DND-41 (cell line): ENCODE data around the gene PRPF38A.

Experiments used
- ATAC-seq: fragments of 200-7000 bp; cut with Tn5 transposase; 3 replicates; pipeline ENCODE4 v1.9.1; 2021; ENCODE audit warnings: low read depth; ENCODE audit not compliant: insufficient read depth
- DNase-seq: peaks from one replicate; pipeline ENCODE4 v3.0.0-alpha.2; 2020
- H2AFZ ChIP-seq: 2 replicates; pipeline ENCODE4 v1.6.0; 2012; ENCODE audit warnings: low read depth, low read length
- H3K27ac ChIP-seq: 2 replicates; pipeline ENCODE4 v1.5.1; 2012; ENCODE audit warnings: low read length, inconsistent platforms
- H3K27me3 ChIP-seq: fragments of 200-600 bp; sonication (generic); 2 replicates; pipeline ENCODE4 v1.6.0; 2012; ENCODE audit warnings: low read length, mild to moderate bottlenecking, inconsistent platforms; ENCODE audit not compliant: insufficient read depth, poor library complexity
- H3K36me3 ChIP-seq: 2 replicates; pipeline ENCODE4 v1.5.1; 2012; ENCODE audit warnings: low read length, inconsistent platforms; ENCODE audit not compliant: insufficient read depth
- H3K4me1 ChIP-seq: 2 replicates; pipeline ENCODE4 v1.5.1; 2012; ENCODE audit warnings: mild to moderate bottlenecking, low read length; ENCODE audit not compliant: insufficient read depth
- H3K4me2 ChIP-seq: 2 replicates; pipeline ENCODE4 v1.6.0; 2012; ENCODE audit warnings: mild to moderate bottlenecking, moderate library complexity, low read length, inconsistent platforms; ENCODE audit not compliant: insufficient read depth
- H3K4me3 ChIP-seq, 2 experiments: fragments of 200-600 bp in 1 of 2; shearing (Covaris generic) in 1 of 2; 2 replicates each; pipeline ENCODE4 v1.5.1; 2012 to 2016; ENCODE audit warnings: inconsistent platforms in 2 of 2, low read length in 2 of 2, mild to moderate bottlenecking in 2 of 2, low read depth in 1 of 2, moderate library complexity in 1 of 2
- H3K79me2 ChIP-seq: 2 replicates; pipeline ENCODE4 v1.6.0; 2012; ENCODE audit warnings: low read length, inconsistent platforms; ENCODE audit not compliant: insufficient read depth
- H3K9ac ChIP-seq: 2 replicates; pipeline ENCODE4 v1.6.0; 2012; ENCODE audit warnings: low read depth, mild to moderate bottlenecking, inconsistent platforms, low read length, moderate library complexity
- H3K9me3 ChIP-seq: 2 replicates; pipeline ENCODE4 v1.5.1; 2012; ENCODE audit warnings: low read length, moderate library complexity, mild to moderate bottlenecking, inconsistent platforms; ENCODE audit not compliant: insufficient read depth, severe bottlenecking
- H4K20me1 ChIP-seq: 2 replicates; pipeline ENCODE4 v1.6.0; 2012; ENCODE audit warnings: low read length; ENCODE audit not compliant: insufficient read depth
- EZH2 ChIP-seq: IDR thresholded peaks from 3 replicates; pipeline ENCODE4 v1.6.1; 2012; ENCODE audit warnings: borderline replicate concordance, low read depth, mild to moderate bottlenecking, moderate library complexity, low read length, inconsistent platforms; ENCODE audit not compliant: severe bottlenecking
- TF ChIP-seq, protein P1 (sequence below): IDR thresholded peaks from 2 replicates; pipeline ENCODE4 v1.5.1; 2012; ENCODE audit warnings: borderline replicate concordance, low read length, moderate library complexity, mild to moderate bottlenecking; ENCODE audit not compliant: poor library complexity, severe bottlenecking; ENCODE audit errors: extremely low read depth

Gene PRPF38A

GRCh38 chr1:52455686-52456085 is 51.3 kb downstream of the PRPF38A start:
- ATAC-seq (no peak), DNase-seq (no peak)
- H3K27me3 ChIP-seq = no peaks in the 10 kb centered on the region
- no peak for TF ChIP-seq EZH2
- H4K20me1 ChIP-seq = no peaks in the 10 kb centered on the region
- H2AFZ ChIP-seq = no peak overlapping the region
- H3K36me3 ChIP-seq = peaks cover 33% of the 10 kb centered on the region
- H3K4me2 ChIP-seq = no peak overlapping the region
- no peak overlapping the region for H3K4me3 ChIP-seq
- H3K79me2 ChIP-seq = peaks cover 4% of the 10 kb centered on the region; the same call in 1 of the 2 replicates
- no peaks in the 10 kb centered on the region for H3K9me3 ChIP-seq
- H3K27ac ChIP-seq = no peak overlapping the region
- H3K9ac ChIP-seq = no peak overlapping the region
- H3K4me1 ChIP-seq = no peaks in the 10 kb centered on the region

GRCh38 chr1:52460694-52461093 is 56.3 kb downstream of the PRPF38A start:
- peaks cover 29% of the 10 kb centered on the region for H3K36me3 ChIP-seq
- H2AFZ ChIP-seq = no peak overlapping the region
- DNase-seq = no peak
- H3K79me2 ChIP-seq = no peaks in the 10 kb centered on the region
- no peak overlapping the region for H3K4me2 ChIP-seq
- H3K4me1 ChIP-seq = no peaks in the 10 kb centered on the region
- TF ChIP-seq, protein P1, sequence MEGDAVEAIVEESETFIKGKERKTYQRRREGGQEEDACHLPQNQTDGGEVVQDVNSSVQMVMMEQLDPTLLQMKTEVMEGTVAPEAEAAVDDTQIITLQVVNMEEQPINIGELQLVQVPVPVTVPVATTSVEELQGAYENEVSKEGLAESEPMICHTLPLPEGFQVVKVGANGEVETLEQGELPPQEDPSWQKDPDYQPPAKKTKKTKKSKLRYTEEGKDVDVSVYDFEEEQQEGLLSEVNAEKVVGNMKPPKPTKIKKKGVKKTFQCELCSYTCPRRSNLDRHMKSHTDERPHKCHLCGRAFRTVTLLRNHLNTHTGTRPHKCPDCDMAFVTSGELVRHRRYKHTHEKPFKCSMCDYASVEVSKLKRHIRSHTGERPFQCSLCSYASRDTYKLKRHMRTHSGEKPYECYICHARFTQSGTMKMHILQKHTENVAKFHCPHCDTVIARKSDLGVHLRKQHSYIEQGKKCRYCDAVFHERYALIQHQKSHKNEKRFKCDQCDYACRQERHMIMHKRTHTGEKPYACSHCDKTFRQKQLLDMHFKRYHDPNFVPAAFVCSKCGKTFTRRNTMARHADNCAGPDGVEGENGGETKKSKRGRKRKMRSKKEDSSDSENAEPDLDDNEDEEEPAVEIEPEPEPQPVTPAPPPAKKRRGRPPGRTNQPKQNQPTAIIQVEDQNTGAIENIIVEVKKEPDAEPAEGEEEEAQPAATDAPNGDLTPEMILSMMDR = no peak
- TF ChIP-seq EZH2 = no peak
- no peaks in the 10 kb centered on the region for H3K9me3 ChIP-seq
- H3K9ac ChIP-seq = no peak overlapping the region
- ATAC-seq = no peak
- H3K27ac ChIP-seq = no peak overlapping the region
- H3K4me3 ChIP-seq = no peak overlapping the region
- H4K20me1 ChIP-seq = no peaks in the 10 kb centered on the region
- H3K27me3 ChIP-seq = no peaks in the 10 kb centered on the region

DNA sequence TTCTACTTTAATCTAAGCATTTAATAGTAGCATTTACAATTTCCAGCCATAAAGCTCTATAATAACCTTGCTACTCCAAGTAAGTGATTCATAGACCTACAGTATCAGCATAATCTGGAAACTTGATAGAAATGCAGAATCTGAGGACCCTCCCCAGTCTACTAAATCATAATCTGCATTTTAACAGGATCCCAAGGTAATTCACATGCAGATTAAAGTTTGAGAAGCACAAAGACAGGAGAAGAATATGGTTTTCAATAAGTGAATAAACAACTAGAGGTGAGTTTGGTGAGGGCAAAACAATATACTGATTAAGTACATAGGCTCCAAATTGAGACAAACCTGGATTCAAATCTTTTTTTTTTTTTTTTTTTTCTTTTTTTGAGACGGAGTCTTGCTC is 57.4 kb downstream of the PRPF38A start:
- H3K79me2 ChIP-seq = no peaks in the 10 kb centered on the region
- H2AFZ ChIP-seq = no peak overlapping the region
- ATAC-seq = no peak
- H3K4me3 ChIP-seq = no peak overlapping the region
- H3K4me1 ChIP-seq = no peaks in the 10 kb centered on the region
- no peak overlapping the region for H3K9ac ChIP-seq
- H3K27me3 ChIP-seq = no peaks in the 10 kb centered on the region
- H3K4me2 ChIP-seq = no peak overlapping the region
- H3K36me3 ChIP-seq = peaks cover 28% of the 10 kb centered on the region; the same call in 1 of the 2 replicates
- no peak for DNase-seq
- H4K20me1 ChIP-seq = no peaks in the 10 kb centered on the region
- TF ChIP-seq EZH2 = no peak
- TF ChIP-seq, protein P1 = no peak
- H3K9me3 ChIP-seq = no peaks in the 10 kb centered on the region
- no peak overlapping the region for H3K27ac ChIP-seq

- Histone ChIP-seq H3K36me3 (peaks cover 21% of the 10 kb centered on the region), H2AFZ (no peak overlapping the region), H3K9ac (no peak overlapping the region), H3K27ac (no peak overlapping the region), H3K79me2 (0 out of 2 replicates have a peak, but pooled peaks cover 4% of the 10 kb centered on the region), H4K20me1 (no peaks in the 10 kb centered on the region), H3K4me1 (no peaks in the 10 kb centered on the region), H3K4me2 (no peak overlapping the region), H3K27me3 (no peaks in the 10 kb centered on the region), H3K4me3 (no peak overlapping the region), H3K9me3 (no peaks in the 10 kb centered on the region)
- ATAC-seq (no peak), DNase-seq (no peak)
- TF ChIP-seq, protein P1 = no peak
- no peak for TF ChIP-seq EZH2
These were observed 59.5 kb downstream of the PRPF38A start for GRCh38 chr1:52463891-52464290.
